Measurements from ENCODE around the gene PCSK4. TPM values are rescaled to one million over a fixed set of nuclear protein-coding genes. Genes with fewer than 3 reads are reported as not detected.

Gene PCSK4
- total and polyA plus RNA-seq, 2 of the 13 experiments (the other 11 are each of a cell fraction or from before 2014, with no cell fraction given): 2.0 to 2.7 TPM

DNA sequence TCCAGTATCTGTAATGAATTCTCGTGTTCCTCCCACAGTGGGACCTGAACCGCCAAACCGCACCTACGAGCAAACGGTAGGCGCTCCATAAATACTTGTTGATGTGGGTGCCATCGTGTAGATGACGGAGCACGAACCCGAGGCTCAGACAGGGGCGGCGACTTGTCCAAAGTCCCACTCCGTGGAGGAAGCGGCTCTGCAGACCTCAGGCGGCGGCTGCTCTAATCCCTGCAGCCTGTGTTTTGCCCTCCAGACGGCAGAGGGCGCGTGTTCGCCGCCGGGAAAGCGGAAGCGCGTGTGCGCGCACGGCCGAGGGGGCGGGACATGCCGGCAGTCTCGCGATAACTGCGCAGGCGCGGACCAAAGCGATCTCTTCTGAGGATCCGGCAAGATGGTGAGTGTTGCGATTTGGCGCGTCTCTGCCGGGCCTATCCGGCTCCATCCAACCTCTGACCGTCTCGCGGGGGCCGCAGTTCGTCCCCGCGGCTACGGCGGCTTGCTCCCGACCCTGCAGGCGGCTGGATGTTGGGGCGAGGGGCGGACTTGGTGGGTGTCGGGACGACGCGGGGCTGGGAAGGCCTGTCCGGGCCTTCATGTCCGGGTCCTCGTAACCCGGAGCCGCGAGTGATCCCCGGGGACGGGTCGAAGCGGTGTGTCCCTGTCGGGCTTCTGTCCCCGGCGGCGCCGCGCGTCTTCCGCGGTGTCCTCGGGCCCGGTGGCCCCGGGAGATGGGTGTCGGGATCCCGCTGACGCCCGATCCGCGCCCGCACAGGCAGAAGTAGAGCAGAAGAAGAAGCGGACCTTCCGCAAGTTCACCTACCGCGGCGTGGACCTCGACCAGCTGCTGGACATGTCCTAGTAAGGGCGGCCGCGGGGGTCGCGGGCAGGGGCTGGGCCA lies 51.9 kb downstream of the PCSK4 start, which contains the start of gene RPS15 (continued):
- TF ChIP-seq STAT6 (CRISPR knock-in tag; IDR thresholded peaks at IDR 0.05; ENCODE audit: borderline replicate concordance) (peak; percentile 78; the same call in 1 of the 2 replicates), ZBTB20 (CRISPR knock-in tag; IDR thresholded peaks at IDR 0.05; ENCODE audit: borderline replicate concordance, low read depth) (peak; percentile 87; the same call in 1 of the 2 replicates), CSRNP1 (CRISPR knock-in tag; IDR thresholded peaks at IDR 0.05) (peak; percentile 65), ZNF30 (CRISPR knock-in tag; IDR thresholded peaks at IDR 0.05) (0 out of 2 replicates have a peak, but pooled peaks have one; percentile 18), SP2 (CRISPR knock-in tag; IDR thresholded peaks at IDR 0.05) (peak; percentile 94), ELF3 (CRISPR knock-in tag; IDR thresholded peaks at IDR 0.05) (peak; percentile 97), ZNF580 (CRISPR knock-in tag; IDR thresholded peaks at IDR 0.05; ENCODE audit: borderline replicate concordance, low read depth) (peak; percentile 92; the same call in 1 of the 2 replicates), KAT7 (CRISPR knock-in tag; IDR thresholded peaks at IDR 0.05; ENCODE audit: borderline replicate concordance) (peak; percentile 96; the same call in 1 of the 2 replicates), ELF4 (CRISPR knock-in tag; IDR thresholded peaks at IDR 0.05; ENCODE audit: borderline replicate concordance) (peak; percentile 79; the same call in 1 of the 2 replicates), GTF3A (CRISPR knock-in tag; conservative IDR thresholded peaks at IDR 0.05) (peak; percentile 94), ZNF556 (CRISPR knock-in tag; IDR thresholded peaks at IDR 0.05; ENCODE audit: borderline replicate concordance) (peak; percentile 88; the same call in 1 of the 2 replicates), KDM6A (CRISPR knock-in tag; IDR thresholded peaks at IDR 0.05; ENCODE audit: low read depth) (peak; percentile 23; the same call in 1 of the 2 replicates), ZNF17 (CRISPR knock-in tag; IDR thresholded peaks at IDR 0.05) (no peak)
- TF ChIP-seq, protein P1, sequence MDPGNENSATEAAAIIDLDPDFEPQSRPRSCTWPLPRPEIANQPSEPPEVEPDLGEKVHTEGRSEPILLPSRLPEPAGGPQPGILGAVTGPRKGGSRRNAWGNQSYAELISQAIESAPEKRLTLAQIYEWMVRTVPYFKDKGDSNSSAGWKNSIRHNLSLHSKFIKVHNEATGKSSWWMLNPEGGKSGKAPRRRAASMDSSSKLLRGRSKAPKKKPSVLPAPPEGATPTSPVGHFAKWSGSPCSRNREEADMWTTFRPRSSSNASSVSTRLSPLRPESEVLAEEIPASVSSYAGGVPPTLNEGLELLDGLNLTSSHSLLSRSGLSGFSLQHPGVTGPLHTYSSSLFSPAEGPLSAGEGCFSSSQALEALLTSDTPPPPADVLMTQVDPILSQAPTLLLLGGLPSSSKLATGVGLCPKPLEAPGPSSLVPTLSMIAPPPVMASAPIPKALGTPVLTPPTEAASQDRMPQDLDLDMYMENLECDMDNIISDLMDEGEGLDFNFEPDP (CRISPR knock-in tag; conservative IDR thresholded peaks at IDR 0.05): no peak
- TF ChIP-seq, protein P2, sequence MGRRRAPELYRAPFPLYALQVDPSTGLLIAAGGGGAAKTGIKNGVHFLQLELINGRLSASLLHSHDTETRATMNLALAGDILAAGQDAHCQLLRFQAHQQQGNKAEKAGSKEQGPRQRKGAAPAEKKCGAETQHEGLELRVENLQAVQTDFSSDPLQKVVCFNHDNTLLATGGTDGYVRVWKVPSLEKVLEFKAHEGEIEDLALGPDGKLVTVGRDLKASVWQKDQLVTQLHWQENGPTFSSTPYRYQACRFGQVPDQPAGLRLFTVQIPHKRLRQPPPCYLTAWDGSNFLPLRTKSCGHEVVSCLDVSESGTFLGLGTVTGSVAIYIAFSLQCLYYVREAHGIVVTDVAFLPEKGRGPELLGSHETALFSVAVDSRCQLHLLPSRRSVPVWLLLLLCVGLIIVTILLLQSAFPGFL (CRISPR knock-in tag; IDR thresholded peaks at IDR 0.05): peak; percentile 90; the same call in 1 of the 2 replicates
- TF ChIP-seq, protein P3, sequence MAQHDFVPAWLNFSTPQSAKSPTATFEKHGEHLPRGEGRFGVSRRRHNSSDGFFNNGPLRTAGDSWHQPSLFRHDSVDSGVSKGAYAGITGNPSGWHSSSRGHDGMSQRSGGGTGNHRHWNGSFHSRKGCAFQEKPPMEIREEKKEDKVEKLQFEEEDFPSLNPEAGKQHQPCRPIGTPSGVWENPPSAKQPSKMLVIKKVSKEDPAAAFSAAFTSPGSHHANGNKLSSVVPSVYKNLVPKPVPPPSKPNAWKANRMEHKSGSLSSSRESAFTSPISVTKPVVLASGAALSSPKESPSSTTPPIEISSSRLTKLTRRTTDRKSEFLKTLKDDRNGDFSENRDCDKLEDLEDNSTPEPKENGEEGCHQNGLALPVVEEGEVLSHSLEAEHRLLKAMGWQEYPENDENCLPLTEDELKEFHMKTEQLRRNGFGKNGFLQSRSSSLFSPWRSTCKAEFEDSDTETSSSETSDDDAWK (CRISPR knock-in tag; IDR thresholded peaks at IDR 0.05): no peak

Measured in HepG2 (cell line).